Endothelial cell (in vitro differentiated cells): ENCODE measurements around the gene GSN. TPM values are rescaled to one million over a fixed set of nuclear protein-coding genes. Genes with fewer than 3 reads are reported as not detected.

Source experiments
- DNase-seq: peaks from one replicate; pipeline ENCODE4 v3.0.0; 2021; ENCODE audit warnings: low spot score
- H3K27ac Mint-ChIP-seq: one replicate; pipeline ENCODE4 v1.8.0; 2021; ENCODE audit warnings: mixed read lengths, inconsistent platforms; ENCODE audit not compliant: unreplicated experiment
- H3K27me3 Mint-ChIP-seq: one replicate; pipeline ENCODE4 v1.8.0; 2021; ENCODE audit warnings: mild to moderate bottlenecking, moderate library complexity, mixed read lengths, inconsistent platforms; ENCODE audit not compliant: unreplicated experiment
- H3K36me3 Mint-ChIP-seq: one replicate; pipeline ENCODE4 v1.8.0; 2021; ENCODE audit warnings: mild to moderate bottlenecking, low read depth, mixed read lengths, inconsistent platforms; ENCODE audit not compliant: unreplicated experiment
- H3K4me1 Mint-ChIP-seq: one replicate; pipeline ENCODE4 v1.8.0; 2021; ENCODE audit warnings: mild to moderate bottlenecking, mixed read lengths, inconsistent platforms; ENCODE audit not compliant: unreplicated experiment
- H3K4me3 Mint-ChIP-seq: one replicate; pipeline ENCODE4 v1.8.0; 2021; ENCODE audit warnings: mild to moderate bottlenecking, mixed read lengths, inconsistent platforms; ENCODE audit not compliant: unreplicated experiment
- H3K9me3 Mint-ChIP-seq: one replicate; pipeline ENCODE4 v1.8.0; 2021; ENCODE audit warnings: mixed read lengths, inconsistent platforms; ENCODE audit not compliant: unreplicated experiment
- CTCF ChIP-seq: fragments of 200-600 bp; sonication (generic); IDR thresholded peaks from one replicate; pipeline ENCODE4 v1.5.0; 2021; ENCODE audit warnings: antibody characterized with exemption; ENCODE audit not compliant: unreplicated experiment
- total RNA-seq: library from RNA; stranded (reverse); fragmentation: NEBNext Ultra II Directional; extraction: Animal tissue kit (Norgen Biotek cat#: 25700); gene quantifications from one replicate; pipeline ENCODE4 v1.2.1, GENCODE V29; 2021; ENCODE audit not compliant: unreplicated experiment

The GSN gene
- total RNA-seq, 1 donor from 2014 or later: 205 TPM

DNA sequence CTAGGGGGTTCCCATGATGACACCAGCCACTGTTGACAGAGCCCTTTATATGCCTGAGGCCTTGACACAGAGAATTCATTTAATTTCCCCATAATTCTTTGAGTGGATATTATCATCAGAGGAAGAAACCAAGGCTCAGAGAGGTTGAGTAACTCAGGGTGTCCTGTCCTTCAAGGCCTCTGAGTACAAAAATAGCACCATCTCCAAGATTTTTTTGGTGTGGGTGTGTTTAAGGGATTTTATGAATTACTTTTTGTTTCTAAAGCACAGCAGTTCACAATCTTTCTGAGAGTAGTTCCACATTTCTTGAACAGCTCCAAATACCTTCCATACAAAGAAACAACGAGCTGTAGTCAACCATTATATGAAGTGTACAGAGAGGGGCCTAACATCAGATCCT, 6.2 kb upstream of the GSN start:
- H3K27ac Mint-ChIP-seq: peak overlapping the region; percentile 87
- TF ChIP-seq CTCF: no peak
- peaks cover 8% of the 10 kb centered on the region for H3K36me3 Mint-ChIP-seq
- DNase-seq: no peak
- H3K9me3 Mint-ChIP-seq: no peaks in the 10 kb centered on the region
- H3K4me3 Mint-ChIP-seq: no peak overlapping the region
- peaks cover 38% of the 10 kb centered on the region for H3K4me1 Mint-ChIP-seq
- H3K27me3 Mint-ChIP-seq: peaks cover 7% of the 10 kb centered on the region

- Mint-ChIP-seq H3K9me3 (no peaks in the 10 kb centered on the region), H3K4me1 (peaks cover 38% of the 10 kb centered on the region), H3K4me3 (no peak overlapping the region), H3K36me3 (peaks cover 8% of the 10 kb centered on the region), H3K27me3 (peaks cover 7% of the 10 kb centered on the region), H3K27ac (no peak overlapping the region)
- no peak for TF ChIP-seq CTCF
- DNase-seq: no peak
These were observed 5.5 kb upstream of the GSN start for GRCh38 chr9:121262423-121262822.

DNA sequence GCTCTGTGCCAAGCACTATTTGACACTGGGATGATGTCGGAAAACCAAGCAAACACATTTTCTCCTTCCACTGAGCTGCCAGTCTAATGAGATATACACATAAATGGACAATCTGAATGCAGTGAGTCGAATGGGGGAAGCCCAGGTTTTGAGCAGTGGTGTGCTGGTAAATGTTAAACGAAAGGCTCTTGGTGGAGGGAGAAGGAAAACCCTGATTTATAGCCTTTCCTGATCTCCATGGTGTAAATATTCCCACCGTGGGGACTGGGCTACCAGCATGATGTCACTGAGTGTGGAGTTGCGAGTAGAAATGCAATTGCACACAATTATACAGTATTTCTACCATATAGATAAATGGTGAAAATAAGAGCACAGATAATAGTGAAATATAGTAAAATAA, 5.0 kb upstream of the GSN start:
- Mint-ChIP-seq H3K4me3 (no peak overlapping the region), H3K9me3 (no peaks in the 10 kb centered on the region), H3K36me3 (peaks cover 8% of the 10 kb centered on the region), H3K4me1 (peaks cover 41% of the 10 kb centered on the region), H3K27ac (no peak overlapping the region), H3K27me3 (peaks cover 5% of the 10 kb centered on the region)
- no peak for TF ChIP-seq CTCF
- no peak for DNase-seq

- H3K36me3 Mint-ChIP-seq: peaks cover 16% of the 10 kb centered on the region
- H3K27me3 Mint-ChIP-seq: peaks cover 8% of the 10 kb centered on the region
- peak overlapping the region; percentile 65 for H3K4me3 Mint-ChIP-seq
- H3K9me3 Mint-ChIP-seq: no peaks in the 10 kb centered on the region
- peaks cover 43% of the 10 kb centered on the region for H3K4me1 Mint-ChIP-seq
- H3K27ac Mint-ChIP-seq: no peak overlapping the region
- DNase-seq: no peak
- TF ChIP-seq CTCF: no peak
These were observed 1.6 kb upstream of the GSN start for GRCh38 chr9:121266356-121266755.

- peaks cover 16% of the 10 kb centered on the region for H3K36me3 Mint-ChIP-seq
- H3K27me3 Mint-ChIP-seq: peaks cover 8% of the 10 kb centered on the region
- peak overlapping the region; percentile 89 for H3K4me3 Mint-ChIP-seq
- no peak for DNase-seq
- no peak for TF ChIP-seq CTCF
- no peak overlapping the region for H3K27ac Mint-ChIP-seq
- H3K4me1 Mint-ChIP-seq: peaks cover 44% of the 10 kb centered on the region
- H3K9me3 Mint-ChIP-seq: no peaks in the 10 kb centered on the region
These were observed 884 bp upstream of the GSN start for GRCh38 chr9:121266906-121267650.
